HEK293T (cell line): ENCODE data around the gene ANK2.

Experiments
- BHLHE40 ChIP-seq: fragments of 450-650 bp; IDR thresholded peaks from 2 replicates; pipeline ENCODE4 v1.6.1; 2016; ENCODE audit warnings: mild to moderate bottlenecking, moderate library complexity, borderline replicate concordance
- CTBP1 ChIP-seq: fragments of 450-650 bp; IDR thresholded peaks from 2 replicates; pipeline ENCODE4 v1.6.1; 2016; ENCODE audit warnings: borderline replicate concordance
- HDGF ChIP-seq: fragments of 450-650 bp; IDR thresholded peaks from 2 replicates; pipeline ENCODE4 v1.6.1; 2017; ENCODE audit warnings: antibody characterized with exemption, borderline replicate concordance
- ZNF384 ChIP-seq: fragments of 450-650 bp; IDR thresholded peaks from 2 replicates; pipeline ENCODE4 v1.6.1; 2016
- TF ChIP-seq, protein P1 (sequence below): fragments of 450-650 bp; IDR thresholded peaks from 2 replicates; pipeline ENCODE4 v1.6.1; 2016

DNA sequence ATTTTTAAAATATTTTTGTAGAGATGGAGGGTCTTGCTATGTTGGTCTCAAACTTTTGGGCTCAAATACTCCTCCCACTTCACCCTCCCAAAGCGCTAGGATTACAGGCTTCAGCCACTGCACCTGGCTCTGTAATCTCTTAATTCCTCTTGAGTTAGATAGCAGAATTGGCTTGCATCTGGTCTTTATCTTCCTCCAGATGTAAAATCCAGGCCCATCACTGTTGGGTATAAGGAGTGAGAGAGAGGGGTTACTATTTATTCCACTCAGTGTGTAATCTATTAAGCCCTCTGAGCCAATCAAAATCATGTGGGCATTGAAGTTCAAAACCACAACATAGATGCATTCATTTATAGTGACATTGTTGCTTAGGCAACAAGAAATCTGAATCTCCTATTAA lies 33.9 kb downstream of the ANK2 start:
- TF ChIP-seq, protein P1, sequence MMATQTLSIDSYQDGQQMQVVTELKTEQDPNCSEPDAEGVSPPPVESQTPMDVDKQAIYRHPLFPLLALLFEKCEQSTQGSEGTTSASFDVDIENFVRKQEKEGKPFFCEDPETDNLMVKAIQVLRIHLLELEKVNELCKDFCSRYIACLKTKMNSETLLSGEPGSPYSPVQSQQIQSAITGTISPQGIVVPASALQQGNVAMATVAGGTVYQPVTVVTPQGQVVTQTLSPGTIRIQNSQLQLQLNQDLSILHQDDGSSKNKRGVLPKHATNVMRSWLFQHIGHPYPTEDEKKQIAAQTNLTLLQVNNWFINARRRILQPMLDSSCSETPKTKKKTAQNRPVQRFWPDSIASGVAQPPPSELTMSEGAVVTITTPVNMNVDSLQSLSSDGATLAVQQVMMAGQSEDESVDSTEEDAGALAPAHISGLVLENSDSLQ, result no peak
- TF ChIP-seq HDGF (no peak), ZNF384 (no peak), CTBP1 (no peak), BHLHE40 (no peak)
